Central memory CD4-positive, alpha-beta T cell (primary cell): Measurements from ENCODE around the gene SEMA6A.

Source experiments
- DNase-seq: peaks from one replicate; pipeline ENCODE4 v3.0.0; 2022

Gene SEMA6A

GRCh38 chr5:116396476-116397099, 178.0 kb downstream of the SEMA6A start:
- DNase-seq: no peak

DNA sequence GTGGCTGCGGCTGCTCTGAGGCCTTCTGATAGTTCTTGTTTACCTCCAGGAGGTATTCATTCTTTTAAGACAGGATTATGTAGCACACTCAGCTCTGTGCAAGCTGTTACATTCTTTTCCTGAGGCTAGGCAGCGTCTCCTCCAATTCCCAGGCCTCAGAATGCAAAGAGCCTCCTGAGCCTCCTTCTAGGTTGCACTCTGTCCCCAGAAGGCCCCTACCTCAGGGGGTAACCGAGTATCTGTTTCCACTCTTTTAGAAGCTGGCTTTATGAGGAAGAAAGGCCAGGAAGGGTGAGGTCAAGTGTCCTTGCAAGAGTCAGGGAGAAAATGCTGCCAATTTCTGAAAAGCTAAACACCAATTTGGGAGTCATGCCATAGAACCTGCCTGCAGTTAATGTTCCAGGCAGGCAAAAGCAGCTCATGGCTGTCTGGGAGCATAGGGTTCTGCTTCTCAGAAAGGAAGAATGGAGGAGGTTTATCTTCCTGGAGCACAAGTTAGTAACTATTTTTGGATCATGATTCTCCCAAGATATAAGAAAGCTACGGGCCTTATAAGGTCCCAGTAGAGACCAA, 178.9 kb downstream of the SEMA6A start:
- DNase-seq: no peak

GRCh38 chr5:116395226-116395625, 179.4 kb downstream of the SEMA6A start:
- DNase-seq: no peak

GRCh38 chr5:116394186-116394867, 180.3 kb downstream of the SEMA6A start:
- no peak for DNase-seq
